Raji (cell line): ENCODE data around the gene KRTAP22-2.

Experiments
- POLR2A ChIP-seq: IDR thresholded peaks from 2 replicates; pipeline ENCODE4 v1.6.1; 2011; ENCODE audit warnings: low read depth, low read length, control low read depth; ENCODE audit not compliant: insufficient read depth

Gene KRTAP22-2

DNA sequence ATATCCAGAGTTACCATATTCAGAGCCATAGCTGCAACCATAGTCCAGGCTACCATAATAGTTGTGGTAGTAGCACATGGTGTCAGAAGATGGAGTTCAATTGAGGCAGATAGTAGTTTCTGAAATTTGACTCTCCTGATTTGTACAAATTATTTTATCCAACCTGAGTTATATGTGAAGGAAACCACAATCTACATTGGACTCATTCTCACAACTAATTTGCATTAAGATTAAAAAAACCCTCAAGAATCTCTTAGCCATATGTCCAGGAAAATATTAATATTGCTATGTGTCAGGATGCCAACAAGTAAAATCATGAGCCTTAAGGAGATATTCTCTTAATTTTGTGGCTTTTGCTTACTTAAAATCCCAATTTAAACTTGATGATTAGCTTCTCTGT, at the start of gene KRTAP22-2:
KRTAP22-2 (minus strand) TSS at position 101 of the 400 bp plus-strand sequence.
- no peak for TF ChIP-seq POLR2A

DNA sequence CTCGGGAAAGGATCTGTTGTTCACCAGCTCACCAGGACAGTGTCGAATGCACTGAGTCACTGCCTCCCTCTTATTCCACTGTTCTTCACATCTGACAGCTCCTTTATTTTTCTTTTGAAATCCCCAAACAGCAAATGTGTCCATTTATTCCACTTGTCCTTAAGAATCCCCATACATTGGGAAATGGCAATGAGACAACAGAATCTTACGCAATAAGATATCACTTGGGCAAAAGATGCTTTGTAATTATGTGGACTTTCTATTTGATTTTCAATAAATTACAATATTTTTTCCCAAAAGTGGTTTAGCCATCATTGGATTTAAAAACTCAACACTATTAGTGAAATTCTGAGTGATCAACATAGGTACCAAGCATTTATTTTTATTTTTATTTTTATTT, 48.5 kb upstream of the KRTAP22-2 start:
- TF ChIP-seq POLR2A, result no peak

DNA sequence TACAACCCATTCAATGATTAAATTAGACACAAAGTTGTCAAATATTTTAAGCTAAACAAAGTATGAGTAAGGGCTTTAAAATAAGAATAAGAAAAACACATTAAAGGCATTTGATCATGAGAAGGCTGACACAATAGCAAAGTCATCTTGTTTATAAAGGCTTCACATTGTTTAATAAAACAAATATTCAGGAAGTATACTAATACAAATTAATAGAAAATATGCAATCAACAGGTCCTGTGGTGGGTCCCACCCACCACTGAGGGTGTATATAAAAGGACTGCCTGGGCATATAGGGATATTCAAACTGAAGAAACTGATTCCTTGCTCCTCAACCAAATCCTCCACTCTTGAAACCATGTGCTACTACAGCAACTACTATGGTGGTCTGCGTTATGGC, 44.7 kb upstream of the KRTAP22-2 start, which contains the start of gene KRTAP20-2:
KRTAP20-2 (plus strand) TSS at position 301 of the 400 bp plus-strand sequence; CDS start at position 359, 58 bp downstream.
- no peak for TF ChIP-seq POLR2A

DNA sequence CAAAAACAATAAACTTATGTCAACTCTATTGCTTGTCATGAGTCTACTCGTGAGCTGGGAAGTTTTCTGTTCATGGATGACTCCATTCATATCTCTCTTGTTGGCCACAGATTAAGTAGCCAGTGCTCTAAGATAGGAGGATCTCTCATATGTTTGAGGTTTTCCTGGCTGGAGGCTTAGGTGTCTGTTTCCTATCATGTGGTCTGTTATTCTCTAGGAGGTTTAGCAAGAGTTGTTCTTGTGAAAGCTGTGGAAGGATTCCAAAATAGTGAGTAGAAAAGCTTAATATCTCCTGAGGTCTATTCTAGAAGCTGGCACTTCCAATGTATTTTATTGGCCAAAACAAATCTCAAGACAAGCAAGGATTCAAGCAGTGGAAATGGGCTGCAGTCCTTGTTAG, 39.0 kb upstream of the KRTAP22-2 start:
- no peak for TF ChIP-seq POLR2A

DNA sequence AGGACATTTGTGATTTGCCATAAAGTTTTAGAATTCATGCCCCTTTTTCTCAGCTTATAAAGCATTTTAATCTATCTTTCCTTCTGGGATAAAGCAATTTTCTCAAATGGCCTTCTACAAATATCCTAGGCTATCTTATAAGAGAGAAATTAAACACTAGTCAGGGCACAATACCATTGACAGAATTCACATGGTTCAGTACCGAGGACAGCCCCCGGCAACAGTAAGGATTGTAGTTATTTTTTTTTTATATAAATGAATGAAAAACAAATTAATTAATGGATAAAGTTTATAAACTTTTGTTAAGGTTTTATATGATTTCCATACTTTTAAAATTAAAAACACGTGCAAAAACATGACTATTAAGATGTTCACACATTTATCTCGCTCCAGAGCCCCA, 37.9 kb upstream of the KRTAP22-2 start:
- no peak for TF ChIP-seq POLR2A

DNA sequence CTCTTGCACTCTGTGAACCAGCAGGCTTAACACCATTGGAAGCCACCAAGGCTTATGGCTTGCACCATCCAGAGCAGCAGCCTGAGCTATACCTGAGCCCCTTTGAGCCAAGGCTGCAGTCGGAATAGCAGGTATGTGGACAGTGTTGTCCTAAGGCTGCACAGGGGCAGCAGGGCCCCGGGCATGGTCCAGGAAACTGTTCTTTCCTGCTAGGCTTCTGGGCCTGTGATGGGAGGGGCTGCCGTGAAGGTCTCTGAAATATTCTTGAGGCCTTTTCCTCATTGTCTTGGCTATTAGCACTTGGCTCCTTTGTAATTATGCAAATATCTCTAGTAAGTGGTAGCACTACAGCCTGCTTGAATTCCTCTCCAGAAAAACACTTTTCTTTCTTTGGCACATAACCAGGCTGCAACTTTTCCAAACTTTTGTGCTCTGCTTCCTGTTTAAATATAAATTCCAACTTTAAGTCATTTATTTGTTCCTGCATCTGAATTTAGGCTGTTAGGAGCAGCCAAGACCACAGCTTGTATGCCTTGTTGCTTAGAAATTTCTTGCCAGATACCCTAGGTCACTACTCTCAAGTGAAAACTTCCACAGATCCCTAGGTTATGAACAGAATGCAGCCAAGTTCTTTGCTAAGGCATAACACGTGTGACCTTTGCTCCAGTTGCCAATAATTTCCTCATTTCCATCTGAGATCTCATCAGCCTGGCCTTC, 35.4 kb upstream of the KRTAP22-2 start:
- no peak for TF ChIP-seq POLR2A

DNA sequence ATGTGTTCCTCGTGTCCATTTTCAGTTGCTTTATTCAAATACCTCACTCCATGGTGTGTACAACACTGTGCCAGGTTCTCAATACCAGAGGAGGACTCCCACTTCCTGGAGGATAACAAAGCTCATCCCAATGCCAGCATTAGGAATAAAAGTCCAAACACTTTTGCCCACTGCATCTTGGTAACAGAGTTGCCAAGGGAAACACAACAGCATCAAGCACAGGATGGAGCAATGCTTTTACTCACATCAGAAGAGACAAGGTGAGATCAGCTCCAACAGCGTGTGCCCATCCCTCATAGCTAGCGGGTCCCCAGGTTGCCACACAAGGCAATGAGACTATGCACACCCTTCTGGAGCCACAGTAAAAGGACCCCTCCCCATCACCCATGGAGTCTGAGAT, 33.2 kb upstream of the KRTAP22-2 start:
- TF ChIP-seq POLR2A, result no peak

DNA sequence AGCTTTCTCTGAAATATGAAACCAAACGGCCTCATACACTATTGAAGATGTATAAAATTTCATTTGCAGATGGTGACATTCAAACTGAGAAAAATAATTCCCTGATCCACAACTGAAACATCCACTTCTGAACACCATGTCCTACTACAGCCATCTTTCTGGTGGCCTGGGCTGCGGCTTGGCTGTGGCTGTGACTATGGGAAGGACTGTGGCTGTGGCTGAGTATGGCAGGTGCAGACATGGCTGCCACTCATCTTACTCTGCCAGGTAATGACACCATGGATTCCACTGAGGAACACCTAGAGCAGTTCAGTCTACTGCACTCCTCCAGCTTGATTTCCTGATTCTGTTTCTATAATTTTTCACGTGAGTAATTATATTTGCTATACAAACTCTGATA, 30.3 kb upstream of the KRTAP22-2 start, which contains the start of gene KRTAP20-4:
KRTAP20-4 (plus strand) TSS at position 106 of the 400 bp plus-strand sequence.
- TF ChIP-seq POLR2A, result no peak

DNA sequence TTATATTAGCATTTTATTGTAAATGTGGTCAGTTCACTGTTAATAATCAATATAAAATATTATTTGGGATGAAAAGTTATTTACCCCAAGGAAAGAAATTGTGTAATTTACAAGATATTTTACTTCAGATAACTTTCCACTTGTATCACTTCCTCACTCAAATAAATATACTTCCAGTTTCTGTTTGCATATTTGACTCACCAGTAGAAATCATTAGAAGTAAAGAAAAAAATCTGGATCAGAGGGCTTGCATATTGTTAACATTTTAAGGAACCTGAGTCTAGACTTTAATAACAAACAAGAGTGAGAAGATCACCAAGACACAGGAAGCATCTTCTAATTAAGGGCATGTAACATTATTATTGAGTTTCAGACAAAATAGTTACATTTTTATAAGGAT, 29.9 kb upstream of the KRTAP22-2 start:
- no peak for TF ChIP-seq POLR2A

DNA sequence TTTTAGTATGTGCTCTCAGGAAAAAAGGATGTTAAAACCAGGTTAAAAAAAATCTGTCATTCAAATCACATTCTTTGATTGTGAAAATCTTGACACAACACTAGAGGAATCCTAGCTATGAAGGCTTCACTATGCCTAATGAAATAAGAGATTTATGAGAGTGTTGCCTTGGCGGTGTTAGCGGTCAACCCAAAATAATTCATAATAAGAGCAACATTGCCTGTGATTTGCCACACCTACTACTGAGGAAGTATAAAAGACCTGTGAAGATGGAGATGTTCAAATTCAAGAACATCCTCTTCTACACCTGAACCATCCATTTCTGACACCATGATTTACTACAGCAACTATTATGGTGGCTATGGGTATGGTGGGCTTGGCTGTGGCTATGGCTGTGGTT, 25.9 kb upstream of the KRTAP22-2 start, which contains the start of gene KRTAP20-1:
KRTAP20-1 (plus strand) TSS at position 301 of the 400 bp plus-strand sequence; CDS start at position 331, 30 bp downstream.
- TF ChIP-seq POLR2A, result no peak

DNA sequence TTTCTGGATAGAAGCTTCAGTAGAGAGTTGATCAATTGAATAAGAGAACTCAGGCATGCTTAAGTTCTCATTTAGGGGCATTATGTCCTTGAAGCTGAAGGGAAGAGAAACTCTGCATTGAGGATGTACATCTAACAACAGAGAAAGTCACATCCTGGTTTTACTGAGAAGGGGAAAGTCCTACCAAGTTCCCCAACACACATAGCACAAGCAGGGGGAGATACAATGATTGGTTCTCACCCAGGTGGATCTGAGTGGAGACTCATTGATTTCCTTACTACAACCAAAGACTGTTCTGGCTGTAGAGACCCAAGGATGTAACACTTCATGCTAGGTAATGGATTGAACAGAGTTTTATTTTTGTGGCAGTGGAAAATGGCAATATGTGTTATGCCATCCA, 25.0 kb upstream of the KRTAP22-2 start:
- no peak for TF ChIP-seq POLR2A

DNA sequence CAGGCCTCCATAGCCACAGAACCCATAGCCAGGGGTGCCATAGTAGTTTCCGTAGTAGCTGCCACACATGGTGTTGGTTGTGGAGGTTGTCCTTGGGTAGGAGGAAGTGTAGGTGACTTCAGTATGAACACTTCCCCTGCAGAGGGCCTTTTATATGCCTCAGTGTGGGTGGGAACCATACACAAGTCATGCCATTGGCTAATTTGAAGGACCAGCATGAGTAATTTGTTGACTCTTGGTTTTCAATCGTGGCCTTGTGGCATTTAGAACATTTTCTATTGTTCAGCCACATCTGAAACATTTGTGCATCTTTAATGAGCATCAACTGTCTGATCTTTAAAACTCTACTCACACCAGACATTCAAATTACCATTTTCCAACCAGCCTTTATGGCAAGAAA, 23.6 kb upstream of the KRTAP22-2 start, which contains the start of gene KRTAP6-1:
KRTAP6-1 (minus strand) TSS at position 95 of the 400 bp plus-strand sequence; CDS start at position 69, 26 bp downstream.
- no peak for TF ChIP-seq POLR2A

DNA sequence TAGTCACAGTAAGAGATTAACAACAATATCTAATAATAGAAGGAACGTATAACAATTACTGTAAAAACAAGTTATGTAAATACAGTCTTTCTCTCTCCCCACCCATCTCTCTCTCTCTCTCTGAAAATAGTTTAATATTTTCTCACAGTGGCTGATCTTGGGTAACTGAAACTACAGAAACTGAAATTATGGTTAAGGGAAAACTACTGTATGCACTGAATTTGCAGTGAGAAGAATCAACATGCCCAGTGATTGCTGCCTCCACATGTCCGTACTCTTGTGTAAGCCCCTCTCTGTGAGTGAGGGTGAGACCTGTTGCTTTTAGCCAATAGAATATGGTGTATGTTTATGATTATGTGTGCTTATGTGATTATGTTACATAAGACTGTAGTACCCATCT, 21.9 kb upstream of the KRTAP22-2 start:
- no peak for TF ChIP-seq POLR2A

DNA sequence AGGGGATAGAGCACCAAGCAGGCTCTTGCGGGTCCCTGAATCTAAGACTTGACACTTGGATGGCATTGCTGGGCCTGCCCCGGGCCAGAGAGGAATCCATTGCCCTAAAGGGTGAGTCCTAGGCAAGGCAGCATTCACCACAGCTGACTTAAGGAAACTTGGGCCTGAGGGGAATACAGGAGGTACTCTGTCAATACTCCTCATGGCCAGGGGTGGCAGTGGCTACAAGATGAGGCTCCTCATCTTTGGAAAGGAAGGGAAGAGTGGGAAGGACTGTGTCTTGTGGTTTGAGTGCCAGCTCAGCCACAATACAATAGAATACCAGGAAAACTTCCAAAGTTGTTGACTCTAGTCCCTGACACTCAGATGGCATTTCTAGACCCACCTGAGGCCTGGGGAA, 15.8 kb upstream of the KRTAP22-2 start:
- no peak for TF ChIP-seq POLR2A

DNA sequence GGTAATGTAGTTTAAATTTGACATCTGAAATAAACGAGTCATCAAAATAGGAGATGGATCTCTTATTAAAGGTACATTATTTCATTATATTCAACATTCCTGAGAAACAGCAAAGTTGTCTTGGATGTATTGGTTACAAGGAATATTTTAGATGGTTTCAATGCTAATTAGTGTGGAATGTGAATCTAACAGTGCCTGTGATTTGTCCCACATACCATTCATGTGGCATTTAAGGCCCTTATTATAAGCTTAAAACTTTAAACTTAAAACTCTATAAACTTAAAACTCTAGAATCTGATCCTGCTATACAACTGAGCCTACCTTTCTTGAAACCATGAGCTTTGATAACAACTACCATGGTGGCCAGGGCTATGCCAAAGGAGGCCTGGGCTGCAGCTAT, 10.6 kb upstream of the KRTAP22-2 start, which contains the start of gene KRTAP22-1:
KRTAP22-1 (plus strand) TSS at position 301 of the 400 bp plus-strand sequence.
- TF ChIP-seq POLR2A, result no peak

DNA sequence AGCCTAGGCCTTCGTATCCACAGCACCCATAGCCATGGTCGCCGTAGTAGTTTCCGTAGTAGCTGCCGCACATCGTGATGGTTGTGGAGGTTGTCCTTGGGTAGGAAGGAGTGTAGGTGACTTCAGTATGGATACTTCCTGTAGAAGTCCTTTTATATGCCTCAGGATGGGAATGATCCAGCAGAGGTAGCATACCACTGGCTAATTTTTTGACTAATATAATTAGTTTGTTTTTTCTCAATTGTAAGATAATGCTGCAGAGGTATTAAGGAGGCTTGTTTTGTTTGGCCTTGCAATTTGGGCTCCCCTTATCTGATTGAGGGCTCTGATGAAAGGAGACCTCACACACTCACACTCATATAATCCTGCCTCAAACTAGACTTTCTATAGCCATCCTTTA, 8.6 kb upstream of the KRTAP22-2 start, which contains the start of gene KRTAP6-2:
KRTAP6-2 (minus strand) TSS at position 101 of the 400 bp plus-strand sequence; CDS start at position 73, 28 bp downstream.
- no peak for TF ChIP-seq POLR2A
